Kidney (tissue), 14 donors: ENCODE results near the gene RAB13. TPM values are rescaled to one million over a fixed set of nuclear protein-coding genes. Genes with fewer than 3 reads are reported as not detected.

Experiments used
- DNase-seq, 5 donors: peaks; one replicate each; pipeline ENCODE4 v3.0.0-alpha.2; 2013 to 2020
- FAIRE-seq: peaks from 2 replicates; lab custom pipeline; 2012; peaks lifted over from hg19 to GRCh38; lab: Jason Lieb, UNC
- H3K27ac ChIP-seq, 2 donors: one replicate each; pipeline ENCODE4 v1.7.0; 2013; ENCODE audit warnings: low read depth in 2 of 2, low read length in 2 of 2, inconsistent platforms in 1 of 2
- H3K27me3 ChIP-seq: one replicate; pipeline ENCODE4 v1.7.1; 2013; ENCODE audit warnings: low read length, inconsistent platforms; ENCODE audit not compliant: control insufficient read depth, insufficient read depth
- H3K36me3 ChIP-seq, 3 donors: one replicate each; pipeline versions ENCODE4 v1.7.0 to v1.7.1; 2013; ENCODE audit warnings: low read length in 3 of 3, control low read depth in 1 of 3, inconsistent platforms in 1 of 3; ENCODE audit not compliant: insufficient read depth in 3 of 3, control insufficient read depth in 2 of 3
- H3K4me1 ChIP-seq, 3 donors: one replicate each; pipeline versions ENCODE4 v1.7.0 to v1.7.1; 2013; ENCODE audit warnings: low read length in 3 of 3, inconsistent platforms in 1 of 3, low read depth in 1 of 3; ENCODE audit not compliant: control insufficient read depth in 2 of 3, insufficient read depth in 2 of 3
- H3K4me3 ChIP-seq, 3 donors: one replicate each; pipeline versions ENCODE4 v1.7.0 to v1.8.1; 2013; ENCODE audit warnings: low read length in 3 of 3, control low read depth in 1 of 3, inconsistent platforms in 1 of 3
- H3K9ac ChIP-seq, 3 donors: one replicate each; pipeline versions ENCODE4 v1.7.0 to v1.7.1; 2013; ENCODE audit warnings: low read length in 3 of 3, control low read depth in 1 of 3, inconsistent platforms in 1 of 3
- H3K9me3 ChIP-seq, 3 donors: one replicate each; pipeline versions ENCODE4 v1.7.0 to v1.7.1; 2013; ENCODE audit warnings: low read length in 3 of 3, control low read depth in 1 of 3, inconsistent platforms in 1 of 3; ENCODE audit not compliant: control insufficient read depth in 2 of 3, insufficient read depth in 1 of 3
- intact Hi-C: fragments of 100-400 bp; cut with DNase I; formaldehyde crosslinking; loops from one replicate; pipeline ENCODE4 v1.11.1; 2022
- polyA plus RNA-seq: library from polyadenylated mRNA; stranded (reverse); fragments of 350-450 nt; fragmentation: Illumina TruSeq; extraction: RNeasy Lipid Tissue Mini Kit (QIAGEN cat#74804); gene quantifications from one replicate; pipeline ENCODE4 v1.2.3, GENCODE V29; 2014; ENCODE audit warnings: low read depth, low replicate concordance; ENCODE audit not compliant: insufficient read depth
- total RNA-seq: library from RNA; stranded (reverse); fragmentation: NEBNext Ultra II Directional; extraction: Animal tissue kit (Norgen Biotek cat#: 25700); gene quantifications from one replicate; pipeline ENCODE4 v1.2.1, GENCODE V29; 2021
- TF ChIP-seq, protein P1 (sequence below): IDR thresholded peaks from 3 replicates; pipeline ENCODE4 v1.5.1; 2012; ENCODE audit warnings: mild to moderate bottlenecking, moderate library complexity, borderline replicate concordance; ENCODE audit not compliant: insufficient read depth; ENCODE audit errors: extremely low read depth
- donor health status: control.
- donor health status: control.
- donor health status: control.
- donor health status: control.
- donor health status: control.
- donor health status: DM: yes; HTN: yes; CAD: no.
- donor health status: Normal renal cell carcinoma (clear cell type).

The RAB13 gene
- total and polyA plus RNA-seq, 2 donors from 2014 or later, result 142 to 226 TPM

DNA sequence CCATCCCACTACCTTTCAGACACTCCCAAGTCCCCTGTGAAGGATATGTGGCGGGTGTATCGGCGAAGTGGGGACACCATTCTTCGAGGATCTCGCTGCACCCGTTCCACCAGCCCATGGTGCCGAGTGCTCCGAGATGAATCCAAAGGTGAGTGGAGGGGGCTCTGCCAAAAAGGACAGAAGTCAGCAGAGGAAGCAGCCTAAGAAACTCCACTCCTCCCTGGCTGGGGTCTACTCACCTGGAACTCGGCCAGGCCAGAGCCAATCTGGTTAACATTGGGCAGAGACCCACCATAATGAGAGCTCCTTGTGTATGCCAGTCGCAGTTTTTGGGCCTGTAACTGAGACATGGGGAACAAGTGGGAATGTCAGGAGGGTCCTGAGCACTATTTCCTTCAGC lies 31.3 kb downstream of the RAB13 start:
- Histone ChIP-seq H3K4me1 (peaks cover 0 to 20% (median 14%) of the 10 kb centered on the region in 3 donors), H3K27me3 (no peaks in the 10 kb centered on the region), H3K9me3 (no peaks in the 10 kb centered on the region), H3K36me3 (peaks cover 0 to 33% (median 22%) of the 10 kb centered on the region in 3 donors), H3K9ac (no peak overlapping the region), H3K27ac (no peak overlapping the region), H3K4me3 (no peak overlapping the region)
- intact Hi-C loops, result no loop called here
- peak in 1 of 5 donors; percentile 56 for DNase-seq
- TF ChIP-seq, protein P1, sequence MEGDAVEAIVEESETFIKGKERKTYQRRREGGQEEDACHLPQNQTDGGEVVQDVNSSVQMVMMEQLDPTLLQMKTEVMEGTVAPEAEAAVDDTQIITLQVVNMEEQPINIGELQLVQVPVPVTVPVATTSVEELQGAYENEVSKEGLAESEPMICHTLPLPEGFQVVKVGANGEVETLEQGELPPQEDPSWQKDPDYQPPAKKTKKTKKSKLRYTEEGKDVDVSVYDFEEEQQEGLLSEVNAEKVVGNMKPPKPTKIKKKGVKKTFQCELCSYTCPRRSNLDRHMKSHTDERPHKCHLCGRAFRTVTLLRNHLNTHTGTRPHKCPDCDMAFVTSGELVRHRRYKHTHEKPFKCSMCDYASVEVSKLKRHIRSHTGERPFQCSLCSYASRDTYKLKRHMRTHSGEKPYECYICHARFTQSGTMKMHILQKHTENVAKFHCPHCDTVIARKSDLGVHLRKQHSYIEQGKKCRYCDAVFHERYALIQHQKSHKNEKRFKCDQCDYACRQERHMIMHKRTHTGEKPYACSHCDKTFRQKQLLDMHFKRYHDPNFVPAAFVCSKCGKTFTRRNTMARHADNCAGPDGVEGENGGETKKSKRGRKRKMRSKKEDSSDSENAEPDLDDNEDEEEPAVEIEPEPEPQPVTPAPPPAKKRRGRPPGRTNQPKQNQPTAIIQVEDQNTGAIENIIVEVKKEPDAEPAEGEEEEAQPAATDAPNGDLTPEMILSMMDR, result no peak
- FAIRE-seq, result no peak

DNA sequence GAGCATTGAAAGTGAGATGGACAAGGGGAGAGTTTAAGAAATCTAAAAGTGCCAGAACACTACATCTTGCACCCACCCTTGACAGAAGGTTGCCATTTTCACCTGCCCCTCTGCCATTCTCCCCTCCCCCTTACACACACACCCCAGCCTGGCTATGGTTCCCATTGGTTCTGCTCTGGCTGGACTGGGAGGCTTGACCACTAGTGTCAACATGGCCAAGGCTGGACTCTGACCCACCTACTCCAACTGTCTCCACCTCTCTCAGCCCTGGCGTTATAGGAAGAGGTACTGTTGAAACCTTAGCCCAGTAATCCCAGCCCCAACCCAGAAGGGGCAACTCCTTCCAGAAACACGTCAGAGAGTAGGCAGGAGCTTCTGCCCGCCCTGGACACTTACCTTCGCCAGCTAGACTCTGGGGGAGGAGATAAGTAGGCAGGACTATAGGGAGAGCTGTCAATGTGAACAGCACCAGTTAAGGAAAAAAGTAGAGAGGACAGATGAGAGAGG lies 32.2 kb downstream of the RAB13 start:
- no peak for FAIRE-seq
- TF ChIP-seq, protein P1, result no peak
- H3K27me3 ChIP-seq, result no peaks in the 10 kb centered on the region
- no peak overlapping the region for H3K9ac ChIP-seq
- peaks cover 0 to 38% (median 22%) of the 10 kb centered on the region in 3 donors for H3K36me3 ChIP-seq
- H3K27ac ChIP-seq, result no peak overlapping the region
- no peak overlapping the region for H3K4me3 ChIP-seq
- peak in 1 of 5 donors; percentile 14 for DNase-seq
- no peaks in the 10 kb centered on the region for H3K9me3 ChIP-seq
- H3K4me1 ChIP-seq, result peaks cover 0 to 18% (median 14%) of the 10 kb centered on the region in 3 donors
- intact Hi-C loops, result no loop called here

- Histone ChIP-seq H3K27ac (no peak overlapping the region), H3K9me3 (no peaks in the 10 kb centered on the region), H3K4me1 (peaks cover 0 to 9% (median 8%) of the 10 kb centered on the region in 3 donors), H3K9ac (no peak overlapping the region), H3K27me3 (no peaks in the 10 kb centered on the region), H3K36me3 (peaks cover 0 to 41% (median 25%) of the 10 kb centered on the region in 3 donors), H3K4me3 (no peak overlapping the region)
- no peak for FAIRE-seq
- TF ChIP-seq, protein P1, result no peak
- peak in 1 of 5 donors; percentile 45 for DNase-seq
- intact Hi-C loops, result no loop called here
These were observed 34.3 kb downstream of the RAB13 start for GRCh38 chr1:153951801-153952200.

DNA sequence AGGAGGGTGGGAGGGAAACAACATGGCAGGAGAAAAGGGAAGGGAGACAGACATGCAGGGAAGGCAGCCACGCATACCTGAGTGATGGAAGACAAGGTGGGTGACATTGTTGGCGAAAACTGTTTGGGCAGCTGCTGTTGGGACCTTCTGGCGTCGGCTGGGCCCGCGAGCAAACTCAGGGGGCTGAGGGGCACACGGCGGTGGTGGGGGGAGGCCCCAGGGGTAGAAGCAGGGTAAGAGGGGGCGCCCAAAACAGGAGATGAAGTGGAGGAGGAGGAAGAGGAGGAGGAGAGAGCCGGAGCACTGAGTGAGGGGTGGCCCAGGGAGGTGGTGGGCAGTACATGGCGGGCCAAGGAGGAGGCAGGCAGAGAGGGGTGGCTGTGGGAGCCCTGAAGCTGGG lies 35.0 kb downstream of the RAB13 start:
- no peak overlapping the region for H3K4me3 ChIP-seq
- peak in 1 of 5 donors; percentile 35 for DNase-seq
- TF ChIP-seq, protein P1, result no peak
- no peak overlapping the region for H3K9ac ChIP-seq
- no peak overlapping the region for H3K27ac ChIP-seq
- no peak for FAIRE-seq
- intact Hi-C loops, result no loop called here
- H3K27me3 ChIP-seq, result no peaks in the 10 kb centered on the region
- no peaks in the 10 kb centered on the region for H3K9me3 ChIP-seq
- peaks cover 0 to 6% (median 4%) of the 10 kb centered on the region in 3 donors for H3K4me1 ChIP-seq
- peaks cover 0 to 41% (median 25%) of the 10 kb centered on the region in 3 donors for H3K36me3 ChIP-seq
